SK-N-SH (cell line): Measurements from ENCODE around the gene FMN1.

ENCODE experiments used
- CHD2 ChIP-seq: fragments of 150-350 bp; IDR thresholded peaks from 2 replicates; pipeline ENCODE4 v1.6.1; 2018; ENCODE audit warnings: low read length; ENCODE audit not compliant: partially characterized antibody
- CTCF ChIP-seq: fragments of 200-600 bp; sonication (generic); IDR thresholded peaks from 2 replicates; pipeline ENCODE4 v1.6.1; 2017; ENCODE audit warnings: antibody characterized with exemption, mild to moderate bottlenecking, moderate library complexity
- EZH2phosphoT487 ChIP-seq: fragments of 200-600 bp; sonication (generic); IDR thresholded peaks from 2 replicates; pipeline ENCODE4 v1.6.1; 2017; ENCODE audit warnings: low read depth, mixed run types, mild to moderate bottlenecking, antibody characterized with exemption, moderate library complexity, borderline replicate concordance
- SIN3A ChIP-seq: IDR thresholded peaks from 2 replicates; pipeline ENCODE4 v1.6.1; 2012; ENCODE audit warnings: low read depth, mild to moderate bottlenecking, low read length, moderate library complexity, borderline replicate concordance
- TAF1 ChIP-seq: IDR thresholded peaks from 2 replicates; pipeline ENCODE4 v1.6.1; 2012; ENCODE audit warnings: low read depth, mild to moderate bottlenecking, low read length, moderate library complexity, borderline replicate concordance

GRCh38 chr15:33046329-33046728 lies 148.2 kb downstream of the FMN1 start:
- TF ChIP-seq SIN3A (no peak), EZH2phosphoT487 (no peak), CTCF (no peak), TAF1 (no peak), CHD2 (no peak)
